GM18858 (cell line): ENCODE results near the gene LIPI.
"Not testable (repeated sequence)": the region's sequence is repeated elsewhere in the genome, so short reads cannot be mapped to it uniquely, and the experiment has no call there.

ENCODE experiments used
- ATAC-seq: cut with Tn5 transposase; IDR thresholded peaks from one replicate; pipeline ENCODE4 v1.9.1; 2021; ENCODE audit not compliant: unreplicated experiment

LIPI gene

DNA sequence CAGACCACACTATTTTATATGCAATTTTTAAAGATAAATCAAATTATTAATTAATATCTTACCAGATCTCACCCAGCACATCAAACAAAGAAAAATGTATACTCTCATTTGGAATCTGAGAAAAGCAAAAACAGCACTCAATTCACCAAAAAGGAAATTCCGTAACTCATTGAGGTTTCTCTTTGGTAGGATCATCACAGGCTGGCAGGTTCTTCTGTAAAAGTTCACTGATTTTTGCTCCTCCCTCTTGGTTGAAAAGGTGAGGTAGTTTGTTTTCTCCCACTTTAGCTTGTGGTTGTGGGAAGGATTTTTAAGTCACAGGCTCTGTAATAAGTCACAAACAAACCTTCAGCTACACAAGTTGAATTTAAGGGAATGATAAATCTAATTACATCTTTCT, at the start of gene LIPI:
TSS of gene LIPI (minus strand) at position 218 of the 400 bp plus-strand sequence. CDS start at position 108, 110 bp downstream.
- ATAC-seq = no peak

DNA sequence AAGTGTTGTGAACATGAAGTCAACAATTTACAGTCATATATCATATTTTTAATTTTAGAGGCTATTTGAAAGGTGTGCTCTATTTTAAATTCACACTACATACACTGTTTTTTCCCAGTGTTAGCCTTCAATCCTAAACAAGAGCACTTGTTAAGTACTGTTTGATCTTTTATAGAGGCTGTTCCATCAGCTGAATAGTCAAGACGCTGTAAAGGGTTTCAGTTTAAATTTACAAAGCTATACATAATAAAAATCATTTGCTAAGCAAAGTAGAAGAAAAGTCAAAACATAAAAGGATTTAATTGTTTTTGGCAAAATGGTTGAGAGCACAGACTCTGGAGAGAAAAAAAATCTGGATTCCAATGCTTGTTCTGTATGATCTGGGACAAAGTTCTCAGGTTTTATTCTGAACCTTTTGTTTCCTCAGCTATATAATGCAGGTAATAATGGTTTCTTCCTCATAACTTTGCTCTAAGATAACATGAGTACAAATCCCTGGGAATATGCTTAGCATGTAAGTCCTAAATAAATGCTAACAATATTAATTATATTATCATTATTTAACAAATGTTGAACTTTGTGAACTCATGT, 49.5 kb upstream of the LIPI start:
- no peak for ATAC-seq

DNA sequence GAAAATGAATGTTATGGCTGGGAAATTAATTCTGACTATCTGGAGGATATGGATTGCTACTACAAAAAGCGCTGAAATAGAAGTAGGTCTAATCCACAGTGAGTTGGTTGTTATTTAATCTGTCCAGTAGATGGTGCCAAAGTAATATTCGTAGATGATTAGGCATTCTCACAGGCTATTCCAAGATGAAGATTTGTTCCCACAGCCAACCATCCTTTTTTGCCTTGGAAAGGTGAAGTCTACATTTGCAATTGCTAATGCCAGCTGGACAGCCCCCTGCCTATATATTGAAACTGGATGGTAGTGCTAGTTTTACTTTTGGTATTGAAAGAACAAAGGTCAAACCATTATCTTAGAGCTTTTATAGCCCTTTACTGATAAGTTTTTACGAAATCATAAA, 49.0 kb upstream of the LIPI start:
- no peak for ATAC-seq

DNA sequence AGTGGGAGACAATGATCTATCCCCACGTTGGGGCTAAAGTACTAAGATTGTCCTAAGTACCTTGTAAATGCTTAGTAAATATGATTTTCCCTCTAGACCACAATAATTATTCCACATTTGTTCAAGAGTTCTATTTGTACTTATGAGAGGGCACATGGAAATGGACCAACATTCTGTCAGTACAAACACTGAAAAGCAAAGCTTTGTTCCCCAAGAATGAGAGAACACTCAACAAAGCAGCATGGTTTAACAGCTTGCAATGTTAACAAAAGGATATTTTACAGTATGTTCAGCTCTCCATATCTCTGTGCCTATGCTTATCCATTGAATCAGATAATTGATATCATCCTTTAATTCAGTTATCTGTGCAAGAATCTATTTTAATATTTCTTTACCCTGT, 40.6 kb upstream of the LIPI start:
- ATAC-seq = no peak

DNA sequence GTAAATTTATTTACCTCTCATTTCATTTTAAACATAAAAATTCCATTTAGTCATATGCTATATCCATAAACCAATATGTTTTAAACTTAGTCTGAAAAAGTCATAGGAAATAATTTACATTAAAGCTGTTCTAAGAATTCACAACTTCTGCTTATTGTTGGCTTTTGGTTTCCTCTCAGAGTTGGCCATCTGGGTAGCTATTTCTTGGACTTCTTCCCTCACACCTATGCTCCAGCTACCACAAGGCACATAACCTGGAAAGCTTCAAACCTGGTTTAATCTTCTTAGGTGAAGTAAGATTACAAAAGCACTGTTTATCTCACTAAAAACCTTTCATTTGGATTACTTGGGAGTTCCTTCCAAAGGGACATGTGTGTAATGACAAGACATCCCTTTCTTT, 35.0 kb upstream of the LIPI start:
- ATAC-seq = no peak

DNA sequence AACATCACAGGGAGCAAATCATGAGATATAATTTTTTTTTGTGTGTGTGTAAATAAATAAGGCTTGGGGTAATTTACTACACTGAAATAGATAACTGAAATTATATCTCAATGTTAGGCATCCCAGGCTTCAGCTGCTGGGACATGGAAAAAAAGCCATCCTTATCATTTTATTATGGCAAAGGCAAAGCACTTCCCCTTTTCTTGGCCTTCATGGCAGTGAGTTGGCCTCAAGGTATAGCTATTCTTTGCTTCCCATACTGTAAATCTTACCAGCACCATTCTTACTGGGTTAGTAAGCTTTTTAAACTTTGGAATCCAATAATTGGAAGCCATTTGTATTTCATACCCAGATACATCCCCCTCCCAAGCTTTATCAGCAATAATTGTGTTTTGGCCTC, 34.2 kb upstream of the LIPI start:
- ATAC-seq = no peak

DNA sequence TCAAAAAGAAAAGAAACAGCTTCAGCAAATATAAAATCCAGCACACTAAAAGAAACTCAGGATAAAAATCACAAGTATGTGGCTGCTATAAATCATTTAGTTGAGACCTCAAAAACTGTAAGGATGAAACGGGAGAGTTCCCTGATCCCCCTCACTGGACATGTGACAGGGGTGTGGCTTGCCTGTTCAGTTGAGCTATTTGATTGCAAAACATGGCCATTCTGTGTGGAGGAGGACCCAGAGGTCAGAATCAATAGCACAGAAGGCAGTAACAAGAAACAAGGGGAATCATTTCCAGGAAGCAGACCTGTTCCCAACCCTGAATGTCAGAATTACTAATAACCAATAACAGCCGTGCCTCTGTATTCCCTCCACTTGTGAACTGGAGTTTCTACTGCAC, 33.1 kb upstream of the LIPI start:
- ATAC-seq = no peak

DNA sequence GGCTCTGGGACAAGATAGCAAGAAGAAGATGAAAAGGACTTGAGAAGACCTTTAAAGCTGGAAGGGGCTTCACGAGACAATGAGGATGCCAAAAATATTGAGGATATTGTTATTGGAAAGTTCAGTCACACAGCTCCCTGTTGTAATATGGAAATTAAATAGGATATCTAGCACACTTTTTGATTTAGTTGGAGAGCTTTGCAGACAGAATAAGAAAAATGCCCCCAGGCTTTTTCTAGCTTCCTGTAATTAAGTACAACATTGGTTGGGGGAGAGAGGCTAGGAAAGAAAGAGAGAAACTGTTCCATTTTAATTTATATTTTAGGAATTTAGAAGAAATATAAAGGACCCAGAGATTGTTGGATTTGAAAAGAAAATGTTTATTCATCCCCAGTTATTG, 32.7 kb upstream of the LIPI start:
- no peak for ATAC-seq

DNA sequence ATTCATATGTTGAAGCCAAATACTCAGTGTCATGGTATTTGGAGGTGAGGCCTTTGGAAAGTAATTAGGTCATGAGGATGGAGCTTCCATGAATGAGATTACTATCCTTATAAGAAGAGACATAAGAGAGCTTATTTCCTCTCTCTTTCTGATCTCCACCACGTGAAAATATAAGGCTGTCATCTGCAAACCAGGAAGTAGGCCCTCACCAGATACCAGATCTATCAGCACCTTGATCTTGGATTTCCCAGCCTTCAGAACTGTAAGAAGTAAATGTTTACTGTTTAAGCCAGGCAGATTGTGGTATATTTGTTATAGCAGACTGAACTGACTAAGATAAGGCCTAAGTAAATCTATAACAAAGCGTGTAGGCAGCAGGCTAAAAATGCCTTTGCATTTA, 30.5 kb upstream of the LIPI start:
- no peak for ATAC-seq

DNA sequence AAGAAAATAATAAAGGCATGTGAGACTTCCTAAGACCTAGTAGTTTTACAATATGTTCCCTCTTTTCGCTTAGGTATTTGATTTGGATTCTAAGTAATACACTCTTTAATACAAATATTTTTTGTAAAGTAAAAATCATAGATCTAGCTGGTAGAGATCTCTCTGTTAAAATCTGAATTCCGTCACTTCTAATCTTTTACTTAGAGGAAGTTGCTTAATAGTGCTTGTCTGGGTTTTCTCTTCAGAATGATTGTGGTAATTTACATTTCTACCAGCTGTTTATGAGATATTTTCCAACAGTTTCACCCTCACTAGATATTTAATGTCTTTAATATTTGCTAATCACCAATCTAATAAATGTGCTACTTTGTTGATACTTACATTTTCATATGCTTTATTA, 28.5 kb upstream of the LIPI start:
- ATAC-seq = no peak

DNA sequence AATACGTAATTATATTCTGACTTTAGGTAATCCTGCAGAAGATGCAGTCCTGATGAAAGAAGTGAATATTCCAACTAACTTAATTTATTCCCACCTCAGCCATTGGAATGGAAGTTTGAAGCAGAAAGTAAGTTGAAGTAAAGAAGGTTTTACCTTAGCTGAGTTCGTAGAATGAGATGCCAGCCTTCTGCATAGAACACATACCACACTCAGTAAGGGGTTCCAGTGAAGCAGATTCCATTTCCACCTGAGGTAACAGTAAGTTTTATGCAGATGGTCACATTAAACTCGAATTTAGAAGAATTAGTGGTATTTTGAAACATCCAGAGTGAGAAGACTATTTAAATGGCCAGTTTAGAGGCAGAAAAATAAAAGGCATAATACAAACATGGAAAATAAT, 25.4 kb upstream of the LIPI start:
- no peak for ATAC-seq

DNA sequence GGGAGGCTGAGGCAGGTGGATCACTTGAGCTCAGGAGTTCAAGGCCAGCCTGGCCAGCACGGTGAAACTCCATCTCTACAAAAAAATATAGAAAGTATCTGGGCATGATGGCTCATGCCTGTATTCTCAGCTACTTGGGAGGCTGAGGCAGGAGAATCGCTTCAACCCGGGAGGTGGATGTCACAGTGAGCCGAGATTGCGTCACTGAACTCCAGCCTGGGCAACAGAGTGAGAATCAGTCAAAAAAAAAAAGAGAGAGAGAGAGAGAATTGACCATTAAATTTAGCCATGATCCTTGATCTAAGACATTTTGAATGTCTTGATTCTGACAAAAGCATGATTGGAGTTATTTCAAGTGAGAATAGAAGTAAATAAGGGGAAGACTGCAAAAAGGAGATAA, 24.3 kb upstream of the LIPI start:
- ATAC-seq = no peak

DNA sequence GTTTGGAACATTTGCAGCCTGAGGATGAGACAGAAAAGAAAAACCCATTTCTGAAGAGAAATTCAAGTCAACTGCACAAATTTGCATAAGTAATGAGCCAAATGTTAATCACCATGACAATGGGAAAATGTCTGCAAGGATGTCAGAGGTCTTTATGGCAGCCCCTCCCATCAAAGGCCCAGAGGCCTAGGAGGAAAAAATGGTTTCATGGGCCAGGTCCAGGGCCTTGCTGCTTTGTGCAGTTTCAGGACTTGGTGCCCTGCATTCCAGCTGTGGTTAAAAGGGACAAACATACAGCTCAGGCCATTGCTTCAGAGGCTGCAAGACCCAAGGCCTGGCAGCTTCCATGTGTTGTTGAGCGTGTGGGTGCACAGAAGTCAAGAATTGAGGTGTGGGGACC, 18.6 kb upstream of the LIPI start:
- ATAC-seq = no peak

DNA sequence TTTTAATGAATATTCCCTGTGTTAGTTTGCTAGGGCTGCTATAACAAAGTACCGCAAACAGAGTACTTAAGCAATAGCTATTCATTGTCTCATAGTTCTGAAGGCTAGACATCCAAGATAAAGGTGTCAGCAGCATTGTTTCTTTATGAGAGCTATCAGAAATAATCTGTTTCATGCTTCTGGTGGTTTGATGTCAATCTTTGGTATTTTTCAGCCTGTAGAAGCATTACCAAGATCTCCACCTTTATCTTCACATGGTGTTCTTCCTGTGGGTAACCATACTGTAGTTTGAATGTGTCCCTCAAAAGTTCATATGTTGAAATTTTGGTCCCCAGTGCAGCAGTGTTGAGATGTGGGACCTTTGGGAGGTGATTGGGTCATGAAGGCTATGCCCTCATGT, 12.6 kb upstream of the LIPI start:
- no peak for ATAC-seq

DNA sequence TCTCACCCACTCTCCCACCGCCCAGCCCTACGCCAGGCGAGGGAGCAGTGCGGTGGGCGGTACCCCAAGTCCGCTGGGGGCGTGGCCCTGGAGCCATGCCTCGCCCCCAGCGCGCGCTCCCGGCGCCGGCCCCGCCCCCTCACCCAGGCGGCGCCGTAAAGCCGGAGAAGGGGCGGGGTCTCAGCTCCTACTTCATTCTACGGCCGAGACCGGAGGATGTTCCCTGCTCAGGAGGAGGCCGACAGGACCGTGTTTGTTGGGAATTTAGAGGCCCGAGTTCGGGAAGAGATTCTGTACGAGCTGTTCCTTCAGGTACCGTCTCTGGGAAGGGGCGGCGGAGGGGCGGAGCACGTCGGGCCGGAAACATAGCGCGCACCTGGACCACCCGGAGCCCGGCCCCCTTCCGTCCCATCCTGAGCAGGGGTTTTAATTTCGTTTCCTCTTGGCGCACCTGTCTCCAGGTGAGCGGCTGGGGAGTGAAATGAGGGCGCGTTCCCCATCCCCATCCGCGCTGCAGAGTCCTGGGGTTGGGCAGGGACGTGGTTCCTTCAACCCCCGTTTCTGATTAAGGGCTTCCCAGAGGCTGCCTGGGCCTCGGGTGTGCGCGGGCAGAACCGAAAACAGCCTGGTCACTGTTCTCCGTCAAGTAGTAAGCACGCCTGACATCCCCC, 5.4 kb upstream of the LIPI start, which contains the start of gene RBM11:
TSS of gene RBM11 (plus strand) at position 187 of the 671 bp plus-strand sequence. CDS start at position 217, 30 bp downstream.
- peak; percentile 93 for ATAC-seq

DNA sequence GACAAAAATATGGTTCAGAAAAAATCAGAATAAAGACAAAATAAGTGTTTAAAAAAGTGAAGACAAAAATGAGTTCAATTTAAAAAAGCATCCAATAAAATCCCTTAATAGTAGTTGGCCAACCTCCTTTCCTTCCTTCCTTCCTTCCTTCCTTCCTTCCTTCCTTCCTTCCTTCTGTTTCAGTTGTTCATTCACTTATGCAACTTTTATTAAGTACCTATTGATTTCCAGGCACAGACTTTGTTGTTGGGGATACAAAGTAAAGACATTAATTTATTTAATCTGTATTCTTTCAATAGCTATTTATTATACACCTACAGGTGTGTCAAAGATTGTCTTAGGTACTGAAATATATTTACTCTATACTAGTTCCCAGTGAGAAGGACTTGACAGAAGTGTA, 2.4 kb upstream of the LIPI start:
- no peak for ATAC-seq

DNA sequence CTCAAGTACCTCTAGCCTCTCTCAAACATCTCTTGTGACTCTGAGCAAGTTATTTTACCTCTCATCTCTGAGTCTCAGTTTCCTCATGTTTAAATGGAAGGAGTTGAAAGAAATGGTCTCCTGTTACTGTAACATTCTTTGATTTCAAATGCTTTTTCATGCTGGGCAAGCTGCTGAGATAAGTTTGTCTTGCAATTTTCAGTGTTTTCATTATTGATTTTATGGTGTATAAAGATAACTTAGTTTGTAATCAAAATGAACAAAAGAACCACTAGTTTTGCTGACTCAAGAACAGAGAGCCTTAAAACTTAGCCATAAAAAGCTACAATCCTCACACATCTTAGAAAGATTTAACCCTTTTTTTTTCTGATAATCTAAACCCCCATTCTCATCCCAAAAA, 4.5 kb downstream of the LIPI start:
- no peak for ATAC-seq

DNA sequence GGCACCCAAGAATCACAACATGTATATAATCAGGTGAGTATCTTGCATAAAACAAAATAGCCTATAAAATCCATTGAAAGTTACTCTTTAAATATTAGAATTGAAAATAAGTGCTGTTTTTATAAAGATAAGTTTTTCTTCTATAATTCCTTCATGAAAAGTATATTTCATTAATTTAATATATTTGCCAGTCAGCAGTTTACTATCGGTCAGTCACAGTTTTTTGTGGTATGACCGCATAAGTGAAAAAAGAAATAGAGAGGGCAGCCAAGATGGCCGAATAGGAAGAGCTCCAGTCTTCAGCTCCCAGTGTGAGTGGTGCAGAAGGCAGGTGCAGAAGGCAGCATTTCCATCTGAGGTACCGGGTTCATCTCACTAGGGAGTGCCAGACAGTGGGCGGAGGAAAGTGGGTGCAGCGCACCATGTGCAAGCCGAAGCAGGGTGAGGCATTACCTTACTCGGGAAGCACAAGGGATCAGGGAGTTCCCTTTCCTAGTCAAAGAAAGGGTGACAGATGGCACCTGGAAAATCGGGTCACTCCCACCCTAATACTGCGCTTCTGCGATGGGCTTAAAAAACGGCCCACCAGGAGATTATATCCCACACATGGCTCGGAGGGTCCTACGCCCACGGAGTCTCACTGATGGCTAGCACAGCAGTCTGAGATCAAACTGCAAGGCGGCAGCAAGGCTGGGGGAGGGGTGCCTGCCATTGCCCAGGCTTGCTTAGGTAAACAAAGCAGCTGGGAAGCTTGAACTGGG, 44.1 kb downstream of the LIPI start:
- not testable (repeated sequence) for ATAC-seq

DNA sequence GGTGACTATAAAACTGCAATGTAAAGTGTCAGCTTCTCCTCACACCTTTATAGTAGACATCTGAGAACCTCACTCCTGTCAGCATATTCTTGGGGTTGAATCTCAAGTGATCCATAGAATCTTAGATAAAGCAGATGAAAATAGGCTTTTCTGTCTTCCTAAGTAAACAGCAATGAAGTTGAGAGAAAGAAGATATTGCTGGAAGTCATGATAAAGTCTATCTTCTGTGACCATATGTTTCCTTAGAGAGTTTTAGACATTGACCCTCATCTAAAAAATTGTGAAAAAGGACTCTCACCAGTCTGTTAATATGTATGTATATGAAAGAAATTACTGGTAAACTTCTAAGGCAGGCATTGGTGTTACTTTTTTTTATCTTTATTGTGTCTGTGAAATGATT, 66.8 kb downstream of the LIPI start:
- no peak for ATAC-seq

DNA sequence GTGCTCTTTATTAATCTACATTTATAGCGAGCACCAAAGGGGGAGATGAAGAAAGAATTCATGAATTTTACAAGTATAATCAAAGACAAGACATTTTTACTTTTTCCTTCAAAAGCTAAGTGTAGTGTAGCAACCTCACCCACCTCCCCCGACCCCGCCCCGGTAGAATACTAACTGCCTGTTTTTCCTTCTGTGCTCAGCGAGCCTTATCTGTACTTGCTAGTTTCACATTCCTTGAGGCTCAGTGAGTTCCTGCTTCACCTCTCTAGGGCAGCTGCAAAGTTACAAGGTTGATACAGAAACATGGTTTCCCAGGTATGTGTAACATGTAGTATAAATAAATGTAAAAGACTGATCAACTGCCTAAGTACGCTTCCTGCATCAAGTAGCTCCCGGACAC, 86.5 kb downstream of the LIPI start:
- no peak for ATAC-seq

DNA sequence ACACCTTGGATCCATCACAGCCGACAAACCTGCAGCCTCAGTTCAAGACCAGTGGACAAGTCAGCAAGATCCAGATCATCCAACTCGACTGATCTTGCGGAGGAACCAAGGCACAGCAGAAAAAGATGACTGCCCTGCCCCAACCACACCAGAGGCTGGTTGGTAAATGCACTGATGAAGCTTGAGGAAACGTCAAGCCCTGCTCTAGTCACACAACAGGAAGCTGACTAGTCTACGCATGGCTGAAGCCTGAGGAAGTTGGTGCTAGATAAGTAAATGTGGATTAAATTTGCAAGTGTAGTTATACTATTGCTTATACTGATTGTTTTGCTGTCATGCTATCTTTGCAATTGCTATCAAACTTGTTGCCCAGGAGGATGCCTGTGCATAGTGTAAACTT, 89.0 kb downstream of the LIPI start:
- no peak for ATAC-seq

DNA sequence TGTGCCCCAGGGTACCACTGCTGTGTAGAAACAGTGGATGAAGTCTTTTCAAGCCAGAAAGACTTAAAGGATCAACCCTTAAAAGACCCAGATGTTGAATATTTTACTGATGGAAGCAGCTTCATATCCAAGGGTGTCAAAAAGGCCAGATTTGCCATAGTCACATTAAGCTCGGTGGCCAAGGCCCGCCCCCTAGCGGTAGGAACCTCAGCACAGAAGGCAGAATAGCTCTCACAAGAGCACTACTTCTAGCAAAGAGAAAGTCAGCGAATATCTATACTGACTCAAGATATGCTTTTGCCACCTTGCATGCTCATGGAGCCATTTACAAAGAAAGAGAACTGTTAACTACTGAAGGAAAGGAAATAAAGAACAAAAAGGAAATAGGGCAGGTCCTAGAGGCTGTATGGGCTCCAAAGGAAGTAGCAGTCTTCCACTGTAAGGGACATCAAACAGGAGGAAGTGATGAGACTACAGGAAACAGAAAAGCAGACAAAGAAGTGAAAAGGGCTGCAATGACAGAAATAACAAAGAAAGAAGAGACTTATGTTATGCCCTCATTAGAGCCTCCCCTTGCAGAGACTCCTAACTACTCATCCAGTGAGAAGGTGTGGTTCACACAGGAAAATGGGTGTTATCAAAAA, 90.5 kb downstream of the LIPI start:
- ATAC-seq = peak; percentile 46
